CD4-positive, alpha-beta T cell treated with Interleukin-15 for 4 hours (primary cell): Measurements from ENCODE around the gene SDF2L1.
"Not testable (repeated sequence)": the region's sequence is repeated elsewhere in the genome, so short reads cannot be mapped to it uniquely, and the experiment has no call there.

Experiments used
- DNase-seq: peaks from one replicate; pipeline ENCODE4 v3.0.0-alpha.2; 2020; ENCODE audit warnings: low spot score

SDF2L1 gene

GRCh38 chr22:21686634-21687393 is 44.7 kb downstream of the SDF2L1 start:
- no peak for DNase-seq

DNA sequence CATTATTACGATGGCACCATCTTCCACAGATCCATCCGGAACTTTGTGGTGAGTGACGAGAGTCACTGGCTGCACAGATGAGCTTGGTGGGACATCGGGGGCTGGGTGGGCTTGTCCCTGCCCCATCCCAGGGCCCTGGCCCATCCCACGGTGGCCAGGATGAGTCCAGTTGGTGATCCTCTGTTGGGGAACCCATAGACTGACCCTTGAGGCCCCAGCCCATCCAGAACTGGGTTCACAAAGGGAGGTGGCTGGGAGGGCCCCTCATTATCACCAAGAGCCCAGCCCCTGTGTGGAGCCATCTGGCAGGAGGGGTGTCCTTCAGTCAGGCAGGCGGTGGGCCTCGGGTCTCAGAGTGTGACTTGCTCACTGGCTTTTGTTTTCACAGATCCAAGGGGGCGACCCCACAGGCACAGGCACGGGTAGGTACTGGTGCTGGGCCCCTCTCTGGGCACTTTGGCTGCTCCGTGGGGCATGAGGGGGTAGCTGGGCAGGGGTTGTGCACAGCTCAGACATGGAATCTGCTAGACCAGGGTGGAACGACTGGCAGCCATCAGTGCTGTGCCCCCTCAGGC is 45.7 kb downstream of the SDF2L1 start:
- no peak for DNase-seq

- no peak for DNase-seq
Measured at GRCh38 chr22:21688341-21688705, 46.2 kb downstream of the SDF2L1 start.

DNA sequence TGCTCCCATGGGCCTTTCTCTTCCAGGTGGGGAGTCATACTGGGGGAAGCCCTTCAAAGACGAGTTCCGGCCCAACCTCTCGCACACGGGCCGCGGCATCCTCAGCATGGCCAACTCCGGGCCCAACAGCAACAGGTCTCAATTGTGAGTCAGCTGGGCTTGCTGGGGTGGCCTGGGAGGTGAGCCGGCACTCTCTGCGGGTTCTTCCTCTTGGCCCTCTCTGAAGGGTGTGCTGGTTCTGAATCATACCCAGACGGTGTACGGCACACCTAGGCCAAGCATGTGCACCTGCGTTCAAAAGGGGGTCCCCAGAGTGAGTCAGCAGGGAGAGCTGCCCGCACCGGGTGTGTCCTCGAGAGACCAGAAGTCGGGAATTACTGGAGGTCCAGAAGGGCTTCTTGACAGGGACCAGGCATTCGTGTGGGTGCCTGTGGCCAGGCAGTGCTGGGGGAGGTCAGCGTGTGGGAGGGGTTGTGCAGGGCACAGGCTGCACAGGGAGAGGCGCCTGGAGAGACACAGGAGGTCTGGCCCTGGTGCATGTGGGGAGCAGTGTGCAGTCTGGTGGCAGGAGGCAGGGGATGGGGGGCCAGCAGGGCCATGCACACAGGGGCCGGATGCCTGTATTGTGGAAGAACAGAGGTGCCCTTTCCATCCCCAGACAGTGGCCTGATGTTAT is 46.7 kb downstream of the SDF2L1 start:
- DNase-seq = no peak

DNA sequence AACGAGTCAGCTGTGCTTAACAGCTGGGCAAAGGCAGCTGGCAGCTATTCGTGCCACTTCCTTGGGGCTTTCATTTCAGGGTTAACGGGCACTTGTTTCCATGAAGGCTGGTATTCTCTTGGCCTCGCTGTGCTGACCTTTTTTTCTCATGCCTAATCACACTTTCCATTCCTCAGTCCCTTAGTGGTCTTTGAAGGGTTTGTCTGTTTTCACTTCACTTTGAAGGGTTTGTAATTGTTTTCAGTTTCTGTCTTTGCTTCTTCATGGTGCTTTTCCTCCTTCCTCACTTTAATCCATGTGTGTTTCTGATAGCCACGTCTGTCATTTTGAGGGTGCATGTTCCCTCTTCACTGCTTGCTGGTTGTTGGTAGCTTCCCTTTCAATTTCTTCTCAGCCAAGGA is 48.3 kb downstream of the SDF2L1 start:
- DNase-seq = no peak

GRCh38 chr22:21691816-21692215 is 49.7 kb downstream of the SDF2L1 start:
- DNase-seq = no peak

- not testable (repeated sequence) for DNase-seq
Measured at GRCh38 chr22:21692856-21693255, 50.8 kb downstream of the SDF2L1 start.

GRCh38 chr22:21693333-21693998 is 51.4 kb downstream of the SDF2L1 start:
- DNase-seq = no peak
